MM.1S (cell line): ENCODE data around the gene GSX1.

Experiments
- CTCF ChIP-seq: fragments of 300-600 bp; sonication (generic); IDR thresholded peaks from 2 replicates; pipeline ENCODE4 v1.5.1; 2016; ENCODE audit warnings: antibody characterized with exemption, low read length, mixed read lengths
- EZH2 ChIP-seq: fragments of 300-600 bp; sonication (generic); optimal IDR thresholded peaks from 2 replicates; pipeline ENCODE3; 2017; ENCODE audit warnings: low read depth, mild to moderate bottlenecking, antibody characterized with exemption, low read length, mixed read lengths
- EZH2phosphoT487 ChIP-seq: fragments of 300-600 bp; sonication (generic); IDR thresholded peaks from 2 replicates; pipeline ENCODE4 v1.6.1; 2018; ENCODE audit warnings: antibody characterized with exemption, low read length

GRCh38 chr13:27796544-27797227, 4.4 kb downstream of the GSX1 start:
- no peak for TF ChIP-seq CTCF
- TF ChIP-seq EZH2: no peak
- no peak for TF ChIP-seq EZH2phosphoT487
